ENCODE measurements around the gene UBE2D2. TPM values are rescaled to one million over a fixed set of nuclear protein-coding genes. Genes with fewer than 3 reads are reported as not detected.
"Not testable (repeated sequence)": the region's sequence is repeated elsewhere in the genome, so short reads cannot be mapped to it uniquely, and the experiment has no call there.

The UBE2D2 gene
- total and polyA plus RNA-seq, 10 of the 15 experiments (the other 5 are each of a cell fraction or from before 2014, with no cell fraction given), result 58.6 to 245 (median 128) TPM

DNA sequence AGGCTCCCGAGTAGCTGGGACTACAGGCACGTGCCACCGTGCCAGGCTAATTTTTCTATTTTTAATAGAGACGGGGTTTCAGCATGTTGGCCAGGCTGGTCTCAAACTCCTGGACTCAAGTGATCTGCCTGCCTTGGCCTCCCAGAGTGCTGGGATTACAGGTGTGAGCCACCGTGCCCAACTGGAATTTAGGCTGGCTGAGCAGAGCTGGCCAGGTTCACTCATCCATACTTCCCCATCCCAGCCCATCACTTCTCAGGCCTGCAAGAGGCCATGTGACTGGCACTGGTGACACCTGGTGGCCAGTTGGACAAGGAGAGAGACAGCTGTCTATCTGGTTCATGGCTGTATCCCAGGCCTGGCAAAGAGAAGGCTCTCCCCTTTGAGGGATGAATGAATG lies 47.7 kb upstream of the UBE2D2 start:
- FAIRE-seq (peak; percentile 88), ATAC-seq (peak; percentile 82)
- H3K4me3 ChIP-seq; H3K27me3 ChIP-seq (replicated peaks in 1 of 2; ENCODE audit: control insufficient read depth in 2 of 2, insufficient read depth in 2 of 2, low read length in 1 of 2); H3K27ac ChIP-seq (ENCODE audit: control insufficient read depth, insufficient read depth); H3K36me3 ChIP-seq (ENCODE audit: control insufficient read depth in 2 of 2, insufficient read depth in 2 of 2, low read length in 1 of 2); H3K4me2 ChIP-seq (ENCODE audit: control insufficient read depth, insufficient read depth); BruUV-seq (replicated peaks); H3K79me2 ChIP-seq (ENCODE audit: control insufficient read depth, insufficient read depth, low read length); H3K9me3 ChIP-seq (replicated peaks; ENCODE audit: control insufficient read depth, insufficient read depth, low read length); H3K9ac ChIP-seq (ENCODE audit: control insufficient read depth, insufficient read depth, low read length); DNase-seq (ENCODE audit: low read depth, low spot score); H4K20me1 ChIP-seq (ENCODE audit: control insufficient read depth, insufficient read depth); in situ Hi-C loops (cut with MboI): not testable (repeated sequence)
- RAD21 ChIA-PET (ENCODE audit: unreplicated experiment), result interaction anchor here (0.6 to 9.6 kb wide), 25 partner anchors 11 to 262 kb away, joined by 3 to 241 read pairs (median 5); partner anchors contain the start of genes DNAJC18, MZB1, STING1 and UBE2D2
- CTCF ChIA-PET, result interaction anchor here (0.5 to 10.1 kb wide), 43 partner anchors 8 to 935 kb away, joined by 3 to 491 read pairs (median 5); partner anchors contain the start of genes DNAJC18, PAIP2, SMIM33 and STING1
- 20% methylated on average over 5 of the region's 5 CpGs for WGBS (ENCODE audit: insufficient coverage, insufficient replicate concordance, low lambda C conversion rate, missing lambda C conversion rate)
- Histone ChIP-seq H2AFZ (ENCODE audit: control insufficient read depth, low read depth, low read length) (peak overlapping the region; percentile 55), H3K4me1 (ENCODE audit: control insufficient read depth, insufficient read depth, low read length) (peaks cover 15% of the 10 kb centered on the region)
- SMC1A ChIA-PET (ENCODE audit: uncharacterized antibody, unreplicated experiment), result interaction anchor here (0.6 to 11.2 kb wide), 35 partner anchors 9 to 262 kb away, joined by 3 to 235 read pairs (median 5); partner anchors contain the start of genes DNAJC18, MZB1 and STING1
- POLR2A ChIA-PET, result interaction anchor here (0.6 to 3.0 kb wide), 10 partner anchors 11 to 118 kb away, joined by 3 to 12 read pairs (median 6); partner anchors contain the start of gene DNAJC18
- intact Hi-C loops (cut with micrococcal nuclease; ENCODE audit: unreplicated experiment), result loop anchor here (1.0 to 2.0 kb wide), 2 partner anchors 57 to 91 kb away; no protein-coding TSS in a partner anchor
- 0 out of 2 replicates have a peak, but pooled peaks have one; percentile 34 for TF ChIP-seq FOXM1 (IDR thresholded peaks at IDR 0.05; ENCODE audit: low read depth, low read length)
- TF ChIP-seq, protein P1, sequence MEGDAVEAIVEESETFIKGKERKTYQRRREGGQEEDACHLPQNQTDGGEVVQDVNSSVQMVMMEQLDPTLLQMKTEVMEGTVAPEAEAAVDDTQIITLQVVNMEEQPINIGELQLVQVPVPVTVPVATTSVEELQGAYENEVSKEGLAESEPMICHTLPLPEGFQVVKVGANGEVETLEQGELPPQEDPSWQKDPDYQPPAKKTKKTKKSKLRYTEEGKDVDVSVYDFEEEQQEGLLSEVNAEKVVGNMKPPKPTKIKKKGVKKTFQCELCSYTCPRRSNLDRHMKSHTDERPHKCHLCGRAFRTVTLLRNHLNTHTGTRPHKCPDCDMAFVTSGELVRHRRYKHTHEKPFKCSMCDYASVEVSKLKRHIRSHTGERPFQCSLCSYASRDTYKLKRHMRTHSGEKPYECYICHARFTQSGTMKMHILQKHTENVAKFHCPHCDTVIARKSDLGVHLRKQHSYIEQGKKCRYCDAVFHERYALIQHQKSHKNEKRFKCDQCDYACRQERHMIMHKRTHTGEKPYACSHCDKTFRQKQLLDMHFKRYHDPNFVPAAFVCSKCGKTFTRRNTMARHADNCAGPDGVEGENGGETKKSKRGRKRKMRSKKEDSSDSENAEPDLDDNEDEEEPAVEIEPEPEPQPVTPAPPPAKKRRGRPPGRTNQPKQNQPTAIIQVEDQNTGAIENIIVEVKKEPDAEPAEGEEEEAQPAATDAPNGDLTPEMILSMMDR (IDR thresholded peaks at IDR 0.05 in 2 of 3, conservative IDR thresholded peaks at IDR 0.05 in 1 of 3; ENCODE audit: control insufficient read depth in 2 of 3, extremely low read depth in 1 of 3, insufficient read depth in 1 of 3, low read depth in 3 of 3, low read length in 3 of 3), result peak; percentile 75 to 93 (median 80); a peak in 5 of 6 replicates
- TF ChIP-seq MXI1 (IDR thresholded peaks at IDR 0.05; ENCODE audit: low read depth, low read length), result peak; percentile 65; the same call in 1 of the 2 replicates
- TF ChIP-seq, protein P2, sequence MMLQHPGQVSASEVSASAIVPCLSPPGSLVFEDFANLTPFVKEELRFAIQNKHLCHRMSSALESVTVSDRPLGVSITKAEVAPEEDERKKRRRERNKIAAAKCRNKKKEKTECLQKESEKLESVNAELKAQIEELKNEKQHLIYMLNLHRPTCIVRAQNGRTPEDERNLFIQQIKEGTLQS (IDR thresholded peaks at IDR 0.05; ENCODE audit: borderline replicate concordance, extremely low read depth, low read depth, low read length), result peak; percentile 59; the same call in 1 of the 2 replicates
- TF ChIP-seq YY1 (IDR thresholded peaks at IDR 0.05; ENCODE audit: low read depth, low read length), result peak; percentile 84
- TF ChIP-seq EED (IDR thresholded peaks at IDR 0.05; ENCODE audit: low read depth), result peak; percentile 72
- peak; percentile 67 for TF ChIP-seq NBN (IDR thresholded peaks at IDR 0.05)
- TF ChIP-seq BHLHE40 (IDR thresholded peaks at IDR 0.05; ENCODE audit: borderline replicate concordance in 1 of 2, low read depth in 2 of 2, low read length in 1 of 2), result peak in 1 of 2 experiments; percentile 83; a peak in 2 of 4 replicates
- TF ChIP-seq SMARCA5 (IDR thresholded peaks at IDR 0.05), result 0 out of 2 replicates have a peak, but pooled peaks have one; percentile 63
- peak; percentile 72 for TF ChIP-seq RAD51 (IDR thresholded peaks at IDR 0.05)
- TF ChIP-seq HDGF (IDR thresholded peaks at IDR 0.05), result 0 out of 2 replicates have a peak, but pooled peaks have one; percentile 38
- TF ChIP-seq, protein P3, sequence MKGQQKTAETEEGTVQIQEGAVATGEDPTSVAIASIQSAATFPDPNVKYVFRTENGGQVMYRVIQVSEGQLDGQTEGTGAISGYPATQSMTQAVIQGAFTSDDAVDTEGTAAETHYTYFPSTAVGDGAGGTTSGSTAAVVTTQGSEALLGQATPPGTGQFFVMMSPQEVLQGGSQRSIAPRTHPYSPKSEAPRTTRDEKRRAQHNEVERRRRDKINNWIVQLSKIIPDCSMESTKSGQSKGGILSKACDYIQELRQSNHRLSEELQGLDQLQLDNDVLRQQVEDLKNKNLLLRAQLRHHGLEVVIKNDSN (IDR thresholded peaks at IDR 0.05; ENCODE audit: borderline replicate concordance, extremely low read length, insufficient read depth, low read depth, low read length), result peak; percentile 81
- TF ChIP-seq IKZF1 (conservative IDR thresholded peaks at IDR 0.05), result peak; percentile 90
- TF ChIP-seq, protein P4, sequence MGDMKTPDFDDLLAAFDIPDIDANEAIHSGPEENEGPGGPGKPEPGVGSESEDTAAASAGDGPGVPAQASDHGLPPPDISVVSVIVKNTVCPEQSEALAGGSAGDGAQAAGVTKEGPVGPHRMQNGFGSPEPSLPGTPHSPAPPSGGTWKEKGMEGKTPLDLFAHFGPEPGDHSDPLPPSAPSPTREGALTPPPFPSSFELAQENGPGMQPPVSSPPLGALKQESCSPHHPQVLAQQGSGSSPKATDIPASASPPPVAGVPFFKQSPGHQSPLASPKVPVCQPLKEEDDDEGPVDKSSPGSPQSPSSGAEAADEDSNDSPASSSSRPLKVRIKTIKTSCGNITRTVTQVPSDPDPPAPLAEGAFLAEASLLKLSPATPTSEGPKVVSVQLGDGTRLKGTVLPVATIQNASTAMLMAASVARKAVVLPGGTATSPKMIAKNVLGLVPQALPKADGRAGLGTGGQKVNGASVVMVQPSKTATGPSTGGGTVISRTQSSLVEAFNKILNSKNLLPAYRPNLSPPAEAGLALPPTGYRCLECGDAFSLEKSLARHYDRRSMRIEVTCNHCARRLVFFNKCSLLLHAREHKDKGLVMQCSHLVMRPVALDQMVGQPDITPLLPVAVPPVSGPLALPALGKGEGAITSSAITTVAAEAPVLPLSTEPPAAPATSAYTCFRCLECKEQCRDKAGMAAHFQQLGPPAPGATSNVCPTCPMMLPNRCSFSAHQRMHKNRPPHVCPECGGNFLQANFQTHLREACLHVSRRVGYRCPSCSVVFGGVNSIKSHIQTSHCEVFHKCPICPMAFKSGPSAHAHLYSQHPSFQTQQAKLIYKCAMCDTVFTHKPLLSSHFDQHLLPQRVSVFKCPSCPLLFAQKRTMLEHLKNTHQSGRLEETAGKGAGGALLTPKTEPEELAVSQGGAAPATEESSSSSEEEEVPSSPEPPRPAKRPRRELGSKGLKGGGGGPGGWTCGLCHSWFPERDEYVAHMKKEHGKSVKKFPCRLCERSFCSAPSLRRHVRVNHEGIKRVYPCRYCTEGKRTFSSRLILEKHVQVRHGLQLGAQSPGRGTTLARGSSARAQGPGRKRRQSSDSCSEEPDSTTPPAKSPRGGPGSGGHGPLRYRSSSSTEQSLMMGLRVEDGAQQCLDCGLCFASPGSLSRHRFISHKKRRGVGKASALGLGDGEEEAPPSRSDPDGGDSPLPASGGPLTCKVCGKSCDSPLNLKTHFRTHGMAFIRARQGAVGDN (IDR thresholded peaks at IDR 0.05), result 0 out of 2 replicates have a peak, but pooled peaks have one; percentile 16
- TF ChIP-seq IKZF2 (IDR thresholded peaks at IDR 0.05), result peak; percentile 72 to 73
- TF ChIP-seq, protein P5, sequence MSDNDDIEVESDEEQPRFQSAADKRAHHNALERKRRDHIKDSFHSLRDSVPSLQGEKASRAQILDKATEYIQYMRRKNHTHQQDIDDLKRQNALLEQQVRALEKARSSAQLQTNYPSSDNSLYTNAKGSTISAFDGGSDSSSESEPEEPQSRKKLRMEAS (IDR thresholded peaks at IDR 0.05; ENCODE audit: low read depth, low read length), result 0 out of 2 replicates have a peak, but pooled peaks have one; percentile 67
